HG03060 (cell line): ENCODE results near the gene PARP3.

Source experiments
- ATAC-seq: cut with Tn5 transposase; IDR thresholded peaks from one replicate; pipeline ENCODE4 v1.9.1; 2021; ENCODE audit warnings: low read depth, moderate number of reproducible peaks; ENCODE audit not compliant: unreplicated experiment

PARP3 gene

GRCh38 chr3:51963951-51964451 is 21.8 kb downstream of the PARP3 start:
- no peak for ATAC-seq

- no peak for ATAC-seq
Observed at GRCh38 chr3:51964521-51964920, 22.4 kb downstream of the PARP3 start.

- ATAC-seq, result no peak
Observed at GRCh38 chr3:51966016-51966415, 23.9 kb downstream of the PARP3 start.

- no peak for ATAC-seq
Observed at GRCh38 chr3:51966486-51966885, 24.3 kb downstream of the PARP3 start.

- no peak for ATAC-seq
Observed at GRCh38 chr3:51966922-51967383, 24.8 kb downstream of the PARP3 start.

GRCh38 chr3:51967384-51968169 is 25.4 kb downstream of the PARP3 start, which contains the start of gene PCBP4:
PCBP4 (minus strand) TSS chr3:51967454; CDS start chr3:51961240, 6,214 bp downstream.
- no peak for ATAC-seq

GRCh38 chr3:51968170-51968775 is 26.1 kb downstream of the PARP3 start:
- ATAC-seq, result no peak

GRCh38 chr3:51968883-51969678 is 26.9 kb downstream of the PARP3 start:
- ATAC-seq, result no peak

GRCh38 chr3:51969841-51970240 is 27.7 kb downstream of the PARP3 start:
- ATAC-seq, result no peak

- no peak for ATAC-seq
Observed at GRCh38 chr3:51970606-51971300, 28.6 kb downstream of the PARP3 start.

GRCh38 chr3:51971350-51971749 is 29.2 kb downstream of the PARP3 start:
- no peak for ATAC-seq

- ATAC-seq, result no peak
Observed at GRCh38 chr3:51974277-51974962, 32.3 kb downstream of the PARP3 start.

GRCh38 chr3:51974963-51975851 is 33.0 kb downstream of the PARP3 start, which contains the start of gene ABHD14A:
ABHD14A (plus strand) TSS chr3:51975064; CDS start chr3:51975136, 72 bp downstream.
- ATAC-seq, result no peak

GRCh38 chr3:51975852-51976549 is 33.8 kb downstream of the PARP3 start:
- ATAC-seq, result no peak

- no peak for ATAC-seq
Observed at GRCh38 chr3:51977446-51978142, 35.4 kb downstream of the PARP3 start.

GRCh38 chr3:51978143-51978502 is 36.0 kb downstream of the PARP3 start:
- no peak for ATAC-seq

- ATAC-seq, result no peak
Observed at GRCh38 chr3:51980253-51980652, 38.1 kb downstream of the PARP3 start.
